NCI-H2107 treated with DMSO at 0.1 percent for 48 hours (cell line): Measurements from ENCODE around the gene PTPRA.
"Not testable (repeated sequence)": the region's sequence is repeated elsewhere in the genome, so short reads cannot be mapped to it uniquely, and the experiment has no call there.

Experiments used
- DNase-seq: peaks from one replicate; lab custom pipeline; 2025; ENCODE audit not compliant: unreplicated experiment; lab: John Stamatoyannopoulos, UW

PTPRA gene

DNA sequence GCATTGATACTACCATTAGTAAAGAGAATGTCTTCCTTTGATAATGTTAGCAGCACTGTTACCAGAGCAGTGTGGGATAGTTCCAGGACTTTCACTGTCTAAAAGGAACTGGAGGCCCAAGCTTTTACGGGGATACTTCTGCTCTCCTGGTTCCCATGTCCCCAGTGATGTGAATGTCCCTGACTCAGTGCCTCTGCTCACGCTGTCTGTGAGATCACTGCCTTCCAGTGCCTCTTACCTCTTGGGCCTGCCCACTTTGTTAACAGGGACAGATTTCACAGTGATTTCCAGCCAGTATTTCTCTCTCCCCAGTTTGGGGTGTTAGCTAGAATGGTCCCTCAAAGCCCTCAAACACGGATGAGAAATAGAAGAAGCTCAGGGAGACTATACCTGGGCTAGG lies 14.4 kb downstream of the PTPRA start:
- no peak for DNase-seq

DNA sequence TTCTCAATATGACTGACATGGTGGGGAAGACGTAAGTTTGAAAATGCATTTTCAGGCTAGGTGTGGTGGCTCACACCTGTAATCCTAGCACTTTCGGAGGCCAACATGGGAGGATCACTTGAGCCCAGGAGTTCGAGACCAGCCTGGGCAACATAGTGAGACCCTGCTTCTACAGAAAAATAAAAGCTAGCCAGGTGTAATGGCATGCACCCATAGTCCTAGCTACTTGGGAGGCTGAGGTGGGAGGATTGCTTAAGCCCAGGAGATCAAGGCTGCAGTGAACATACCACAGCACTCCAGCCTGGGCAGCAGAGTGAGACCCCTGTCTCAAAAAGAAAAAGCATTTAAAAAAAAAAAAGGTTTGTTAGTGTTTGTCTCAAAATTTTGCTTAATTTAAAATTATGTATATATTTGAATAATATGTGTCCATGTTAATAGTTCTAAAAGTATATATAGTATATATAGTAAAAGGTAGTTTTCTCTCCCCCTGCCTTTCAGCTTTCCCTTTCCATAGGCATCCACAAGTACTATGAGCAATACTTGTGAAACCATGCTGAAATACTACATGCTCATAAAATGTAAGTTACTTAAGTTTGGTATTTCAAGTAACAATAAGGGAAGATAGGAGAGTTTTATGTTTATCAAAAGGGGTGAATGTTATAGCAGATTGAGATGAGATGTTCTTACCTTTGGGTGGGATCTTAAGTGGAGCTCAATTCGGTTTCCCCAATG lies 15.1 kb downstream of the PTPRA start:
- DNase-seq: no peak

GRCh38 chr20:2889209-2889608 lies 15.9 kb downstream of the PTPRA start:
- DNase-seq: no peak

DNA sequence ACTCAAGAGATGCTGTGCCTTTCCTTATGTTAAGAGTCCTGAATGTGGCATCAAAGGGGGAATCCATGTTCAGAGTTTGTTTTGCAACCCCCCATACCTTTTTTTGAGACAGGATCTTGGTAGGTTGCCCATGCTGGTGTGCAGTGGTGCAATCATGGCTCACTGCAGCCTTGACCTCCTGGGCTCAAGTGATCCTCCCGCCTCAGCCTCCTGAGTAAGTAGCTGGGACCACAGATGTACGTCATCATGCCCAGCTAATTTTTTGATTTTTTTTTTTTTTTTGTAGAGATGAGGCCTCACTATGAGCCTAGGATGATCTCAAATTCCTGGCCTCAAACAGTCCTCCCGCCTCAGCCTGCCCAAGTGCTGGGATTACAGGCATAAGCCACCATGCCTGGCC lies 16.5 kb downstream of the PTPRA start:
- no peak for DNase-seq

- no peak for DNase-seq
Observed at GRCh38 chr20:2890742-2891141, 17.5 kb downstream of the PTPRA start.

GRCh38 chr20:2891343-2891742 lies 18.1 kb downstream of the PTPRA start:
- DNase-seq: no peak

DNA sequence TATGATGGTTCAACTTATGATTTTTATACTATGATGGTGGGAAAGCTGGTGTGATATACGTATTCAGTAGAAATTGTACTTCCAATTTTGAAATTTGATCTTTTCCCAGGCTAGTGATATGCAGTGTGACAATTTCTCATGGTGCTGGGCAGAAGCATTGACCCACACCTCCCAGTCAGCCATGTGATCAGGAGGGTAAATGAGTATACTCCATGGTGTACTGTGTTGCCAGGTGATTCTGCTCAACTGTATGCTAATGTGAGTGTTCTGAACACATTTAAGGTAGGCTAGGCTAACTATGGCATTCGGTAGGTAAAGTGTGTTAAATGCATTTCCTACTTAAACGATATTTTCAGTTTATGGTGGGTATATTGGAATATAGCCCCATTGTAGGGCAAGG lies 19.1 kb downstream of the PTPRA start:
- DNase-seq: no peak

DNA sequence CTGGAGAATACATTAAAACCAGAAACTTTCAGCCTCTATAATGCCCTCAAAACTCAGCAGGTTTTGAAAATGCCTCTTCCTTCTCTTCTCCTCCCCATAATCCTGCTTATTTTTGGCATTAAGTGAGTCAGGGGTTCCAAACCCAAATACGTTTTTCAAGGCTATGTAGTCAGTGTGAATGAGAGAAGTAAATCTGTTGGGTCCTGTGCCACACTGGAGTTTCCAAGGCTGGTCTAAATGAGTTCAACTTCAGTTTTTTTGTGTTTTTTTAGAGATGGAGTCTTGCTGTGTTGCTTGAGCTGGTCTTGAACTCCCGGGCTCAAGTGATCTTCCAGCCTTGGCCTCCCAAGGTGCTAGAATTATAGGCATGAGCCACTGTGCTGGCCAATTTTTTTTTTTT lies 20.9 kb downstream of the PTPRA start:
- no peak for DNase-seq

- not testable (repeated sequence) for DNase-seq
Observed at GRCh38 chr20:2895154-2895553, 21.9 kb downstream of the PTPRA start.

- DNase-seq: no peak
Observed at GRCh38 chr20:2899243-2899642, 26.0 kb downstream of the PTPRA start.

GRCh38 chr20:2900845-2901592 lies 27.7 kb downstream of the PTPRA start:
- DNase-seq: no peak

GRCh38 chr20:2902291-2902690 lies 29.0 kb downstream of the PTPRA start:
- no peak for DNase-seq

- DNase-seq: no peak
Observed at GRCh38 chr20:2902818-2903217, 29.5 kb downstream of the PTPRA start.

GRCh38 chr20:2903686-2904085 lies 30.4 kb downstream of the PTPRA start:
- DNase-seq: no peak

DNA sequence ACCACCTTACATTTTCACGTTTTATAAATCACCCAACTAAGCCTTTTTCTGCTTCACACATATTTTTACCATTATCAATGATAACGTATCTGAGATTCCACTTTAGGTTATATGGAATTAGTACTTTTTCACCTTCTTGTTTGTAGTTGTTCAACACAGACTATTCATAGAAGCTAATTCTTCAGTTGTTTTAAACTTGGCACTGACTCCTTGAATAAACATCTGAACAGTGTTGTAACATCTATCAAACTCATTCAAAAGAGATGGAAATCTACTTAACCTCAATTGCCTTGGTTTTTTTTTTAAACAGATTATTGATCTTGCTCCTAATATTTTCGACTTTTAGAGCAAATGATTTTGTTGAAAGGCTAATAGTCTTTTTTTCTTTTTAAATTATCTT lies 34.2 kb downstream of the PTPRA start:
- DNase-seq: no peak

DNA sequence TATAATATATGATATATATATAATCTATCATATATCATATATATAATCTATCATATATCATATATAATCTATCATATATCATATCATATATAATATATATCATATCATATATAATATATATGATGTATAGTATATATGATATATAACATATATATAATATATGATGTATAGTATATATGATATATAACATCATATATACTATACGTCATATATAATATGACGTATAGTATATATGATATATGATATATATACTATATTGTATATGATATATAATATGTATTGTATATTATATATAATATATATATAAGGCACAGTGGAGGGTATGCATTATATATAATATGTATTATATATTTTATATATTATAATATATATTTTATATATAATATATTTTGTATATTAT lies 36.7 kb downstream of the PTPRA start:
- no peak for DNase-seq

DNA sequence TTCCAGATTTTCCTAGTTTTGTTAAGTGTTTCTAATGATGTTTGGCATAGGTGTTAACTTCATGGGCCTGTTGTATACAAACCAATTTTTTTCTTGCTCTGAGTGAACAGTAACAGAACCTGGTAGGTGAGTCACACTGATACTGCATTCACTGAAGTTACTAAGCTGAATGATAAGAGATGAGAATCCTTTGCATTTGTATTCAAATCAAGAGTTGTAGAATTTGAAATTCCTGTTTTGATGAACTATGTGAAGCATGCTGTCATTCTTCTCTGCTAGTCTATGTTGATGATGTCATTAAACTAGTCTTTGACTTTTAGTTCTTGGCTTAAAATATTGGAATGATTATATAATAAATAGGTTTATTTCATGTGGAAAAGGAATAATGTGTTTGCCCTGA lies 37.9 kb downstream of the PTPRA start:
- DNase-seq: no peak

DNA sequence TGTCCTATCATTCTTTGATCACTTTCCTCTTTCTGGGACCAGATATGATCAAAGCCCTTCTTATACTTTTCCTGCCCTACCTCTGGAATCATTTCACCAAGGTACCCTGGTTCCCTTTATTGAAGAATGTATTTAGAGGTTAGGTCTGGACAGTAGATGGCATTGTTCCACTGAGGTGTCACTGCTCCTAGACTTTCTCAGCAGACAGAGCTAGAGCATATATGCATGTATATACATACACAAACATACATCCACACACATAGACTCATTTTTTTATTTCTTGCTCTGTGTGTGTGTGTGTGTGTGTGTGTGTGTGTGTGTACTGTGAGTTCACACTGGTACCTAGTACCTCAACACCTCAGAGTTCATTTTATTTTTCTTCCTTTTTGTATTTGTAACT lies 40.9 kb downstream of the PTPRA start:
- DNase-seq: peak; percentile 8

GRCh38 chr20:2917266-2917665 lies 44.0 kb downstream of the PTPRA start:
- no peak for DNase-seq

DNA sequence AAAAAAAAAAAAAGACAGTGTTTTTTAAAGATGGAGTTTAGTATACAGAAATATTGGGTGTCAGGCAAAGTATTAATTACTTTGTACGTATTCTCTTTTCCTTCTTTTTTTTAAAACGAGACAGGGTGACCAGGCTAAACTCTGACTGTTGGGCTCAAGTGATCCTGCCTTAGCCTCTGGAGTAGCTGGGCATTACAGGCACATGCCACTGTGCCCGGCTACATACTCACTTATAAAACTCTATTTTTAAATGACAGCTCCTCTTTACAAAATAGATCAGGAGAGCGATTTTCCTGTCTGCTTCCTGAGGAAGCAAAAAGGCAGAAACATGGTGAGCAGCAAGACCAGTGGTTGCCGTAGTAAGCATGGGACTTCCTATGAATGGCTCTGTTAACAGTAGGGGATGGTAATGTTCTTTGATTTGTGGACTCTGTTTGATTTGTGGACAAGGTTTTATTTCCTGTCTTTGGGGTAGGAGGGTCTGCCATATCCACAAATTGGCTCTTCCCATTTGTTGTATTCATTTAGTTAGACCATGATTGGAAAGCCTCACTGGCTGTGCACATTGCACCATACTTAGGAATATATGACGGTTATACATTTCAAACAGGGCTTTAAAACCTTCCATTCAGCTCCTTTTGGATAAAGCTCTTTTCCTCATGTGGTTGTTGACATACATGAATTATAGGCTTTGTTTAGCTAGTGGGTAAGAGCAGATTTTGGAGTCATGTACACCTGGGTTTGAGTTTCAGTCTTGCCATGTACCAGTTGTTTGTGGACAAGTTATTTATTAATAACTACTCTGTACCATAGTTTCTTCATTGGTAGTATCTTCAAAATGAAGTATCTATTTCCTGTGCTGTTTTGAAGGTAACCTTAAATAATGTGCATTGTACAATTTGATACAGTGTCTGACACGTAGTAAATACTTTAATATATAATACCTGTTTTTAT lies 45.1 kb downstream of the PTPRA start:
- DNase-seq: no peak

DNA sequence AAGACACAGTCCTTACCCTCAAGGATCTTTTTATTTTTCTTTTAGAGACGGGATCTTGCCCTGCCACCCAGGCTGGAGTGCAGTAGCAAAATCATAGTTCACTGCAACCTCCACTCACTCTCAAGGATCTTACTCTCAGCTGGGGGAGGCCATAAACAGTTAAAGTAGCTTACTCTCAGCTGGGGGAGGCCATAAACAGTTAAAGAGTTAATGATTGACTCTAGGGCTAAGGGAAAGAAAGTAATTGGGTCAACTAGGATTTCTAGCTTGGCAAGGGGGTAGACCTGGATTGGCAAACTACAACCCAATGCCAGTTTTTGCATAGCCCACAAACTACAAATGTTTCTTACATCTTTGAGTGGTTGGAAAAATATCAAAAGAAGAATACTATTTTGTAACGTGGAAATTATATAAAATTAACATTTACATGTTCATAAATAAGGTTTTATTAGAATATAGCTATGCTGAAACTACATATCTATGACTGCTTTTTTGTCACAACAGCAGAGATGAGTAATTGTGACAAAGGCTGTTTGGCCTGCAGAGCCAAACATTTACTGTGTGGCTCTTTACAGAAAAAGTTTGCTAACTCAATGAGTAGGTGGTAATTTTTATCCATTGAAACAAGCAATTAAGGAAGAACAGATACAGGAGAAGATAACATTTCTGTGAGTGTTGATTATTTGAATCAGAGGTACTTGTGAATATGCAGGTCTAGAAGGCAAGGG lies 46.4 kb downstream of the PTPRA start:
- no peak for DNase-seq
